ENCODE data around the gene PTPN6. TPM values are rescaled to one million over a fixed set of nuclear protein-coding genes. Genes with fewer than 3 reads are reported as not detected.

The PTPN6 gene
- total RNA-seq, 1 experiment from 2014 or later = 2.3 TPM

DNA sequence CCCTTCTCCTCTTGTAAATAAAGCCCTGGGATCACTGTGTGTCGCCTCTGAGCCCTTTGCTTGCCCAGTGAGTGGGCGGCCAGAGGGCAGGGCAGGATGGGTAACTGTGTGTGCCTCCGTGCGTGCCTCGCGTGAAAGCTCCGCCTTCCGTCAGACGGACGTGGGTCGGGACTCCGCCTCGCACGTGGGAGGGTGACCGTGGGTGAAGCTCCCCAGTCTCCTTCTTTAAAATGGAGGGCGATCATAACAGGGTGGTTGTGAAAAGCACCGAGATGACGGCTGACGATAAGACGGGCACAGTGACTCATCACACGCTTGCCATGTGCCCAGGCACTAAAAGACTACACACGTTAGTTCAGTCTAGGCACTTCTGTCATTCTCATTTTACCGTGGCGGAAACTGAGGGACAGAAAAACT lies 10.1 kb downstream of the PTPN6 start:
- CTCF ChIA-PET = interaction anchor here (0.5 to 1.2 kb wide), 4 partner anchors 10 to 427 kb away, joined by 3 to 4 read pairs (median 3); partner anchors contain the start of genes C12orf57, GAPDH, PTPN6 and RNU7-1
- POLR2A ChIA-PET (ENCODE audit: low non-redundant PET) = interaction anchor here (2.5 kb wide), 1 partner anchor 17 kb away, joined by 19 read pairs; the partner anchor contains the start of genes C12orf57 and RNU7-1
- H3K36me3 ChIP-seq (ENCODE audit: insufficient read depth, low read length, poor library complexity, severe bottlenecking) = peaks cover 19% of the 10 kb centered on the region
- DNase-seq (ENCODE audit: low spot score) = peak; percentile 67
- TF ChIP-seq EZH2 (IDR thresholded peaks at IDR 0.05; ENCODE audit: borderline replicate concordance, low read depth, low read length, poor library complexity, severe bottlenecking) = no peak
- TF ChIP-seq, protein P1, sequence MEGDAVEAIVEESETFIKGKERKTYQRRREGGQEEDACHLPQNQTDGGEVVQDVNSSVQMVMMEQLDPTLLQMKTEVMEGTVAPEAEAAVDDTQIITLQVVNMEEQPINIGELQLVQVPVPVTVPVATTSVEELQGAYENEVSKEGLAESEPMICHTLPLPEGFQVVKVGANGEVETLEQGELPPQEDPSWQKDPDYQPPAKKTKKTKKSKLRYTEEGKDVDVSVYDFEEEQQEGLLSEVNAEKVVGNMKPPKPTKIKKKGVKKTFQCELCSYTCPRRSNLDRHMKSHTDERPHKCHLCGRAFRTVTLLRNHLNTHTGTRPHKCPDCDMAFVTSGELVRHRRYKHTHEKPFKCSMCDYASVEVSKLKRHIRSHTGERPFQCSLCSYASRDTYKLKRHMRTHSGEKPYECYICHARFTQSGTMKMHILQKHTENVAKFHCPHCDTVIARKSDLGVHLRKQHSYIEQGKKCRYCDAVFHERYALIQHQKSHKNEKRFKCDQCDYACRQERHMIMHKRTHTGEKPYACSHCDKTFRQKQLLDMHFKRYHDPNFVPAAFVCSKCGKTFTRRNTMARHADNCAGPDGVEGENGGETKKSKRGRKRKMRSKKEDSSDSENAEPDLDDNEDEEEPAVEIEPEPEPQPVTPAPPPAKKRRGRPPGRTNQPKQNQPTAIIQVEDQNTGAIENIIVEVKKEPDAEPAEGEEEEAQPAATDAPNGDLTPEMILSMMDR (conservative IDR thresholded peaks at IDR 0.05; ENCODE audit: low read depth, low read length) = no peak
- H3K4me1 ChIP-seq (ENCODE audit: insufficient read depth, low read length, poor library complexity, severe bottlenecking) = peaks cover 40% of the 10 kb centered on the region
- intact Hi-C loops (cut with micrococcal nuclease; ENCODE audit: unreplicated experiment) = loop anchor here (10.0 kb wide), 1 partner anchor 196 kb away; the partner anchor contains the start of gene PTMS
- no TSS peak for BruUV-seq (replicated peaks)
- H3K4me3 ChIP-seq (ENCODE audit: low read depth, low read length, poor library complexity, severe bottlenecking) = peak overlapping the region; percentile 35
- peak overlapping the region; percentile 96 for H3K27ac ChIP-seq (ENCODE audit: low read depth, low read length, poor library complexity, severe bottlenecking)
- no peaks in the 10 kb centered on the region for H3K27me3 ChIP-seq (replicated peaks; ENCODE audit: insufficient read depth, low read depth, low read length, poor library complexity)
- no peaks in the 10 kb centered on the region for H3K9me3 ChIP-seq (ENCODE audit: low read depth, low read length, poor library complexity, severe bottlenecking)

GRCh38 chr12:6961695-6962284 lies 10.6 kb downstream of the PTPN6 start:
- ChIA-PET POLR2A (ENCODE audit: low non-redundant PET) (interaction anchor here (0.6 to 2.5 kb wide), 2 partner anchors 18 to 77 kb away, joined by 4 to 19 read pairs; partner anchors contain the start of genes C12orf57 and RNU7-1), CTCF (interaction anchor here (0.5 to 1.2 kb wide), 6 partner anchors 11 to 428 kb away, joined by 3 to 9 read pairs (median 3); partner anchors contain the start of genes C12orf57, GAPDH, PTPN6 and RNU7-1)
- intact Hi-C loops (cut with micrococcal nuclease; ENCODE audit: unreplicated experiment) = loop anchor here (1.0 to 10.0 kb wide), 3 partner anchors 17 to 197 kb away; partner anchors contain the start of genes C12orf57 and PTMS
- Histone ChIP-seq H3K36me3 (ENCODE audit: insufficient read depth, low read length, poor library complexity, severe bottlenecking) (peaks cover 24% of the 10 kb centered on the region), H3K9me3 (ENCODE audit: low read depth, low read length, poor library complexity, severe bottlenecking) (no peaks in the 10 kb centered on the region), H3K27ac (ENCODE audit: low read depth, low read length, poor library complexity, severe bottlenecking) (peak overlapping the region; percentile 96), H3K4me1 (ENCODE audit: insufficient read depth, low read length, poor library complexity, severe bottlenecking) (peaks cover 44% of the 10 kb centered on the region), H3K27me3 (replicated peaks; ENCODE audit: insufficient read depth, low read depth, low read length, poor library complexity) (no peaks in the 10 kb centered on the region), H3K4me3 (ENCODE audit: low read depth, low read length, poor library complexity, severe bottlenecking) (peak overlapping the region; percentile 35)
- DNase-seq (ENCODE audit: low spot score) = peak; percentile 97
- BruUV-seq (replicated peaks) = TSS peak; percentile 70
- TF ChIP-seq, protein P1 (conservative IDR thresholded peaks at IDR 0.05; ENCODE audit: low read depth, low read length) = peak; percentile 87
- no peak for TF ChIP-seq EZH2 (IDR thresholded peaks at IDR 0.05; ENCODE audit: borderline replicate concordance, low read depth, low read length, poor library complexity, severe bottlenecking)

GRCh38 chr12:6962285-6963015 lies 11.3 kb downstream of the PTPN6 start:
- no peaks in the 10 kb centered on the region for H3K27me3 ChIP-seq (replicated peaks; ENCODE audit: insufficient read depth, low read depth, low read length, poor library complexity)
- DNase-seq (ENCODE audit: low spot score) = no peak
- CTCF ChIA-PET = interaction anchor here (0.9 to 1.2 kb wide), 4 partner anchors 12 to 89 kb away, joined by 3 to 9 read pairs (median 4); partner anchors contain the start of genes PTPN6 and SPSB2
- TF ChIP-seq EZH2 (IDR thresholded peaks at IDR 0.05; ENCODE audit: borderline replicate concordance, low read depth, low read length, poor library complexity, severe bottlenecking) = no peak
- TF ChIP-seq, protein P1 (conservative IDR thresholded peaks at IDR 0.05; ENCODE audit: low read depth, low read length) = no peak
- peak overlapping the region; percentile 96 for H3K27ac ChIP-seq (ENCODE audit: low read depth, low read length, poor library complexity, severe bottlenecking)
- peak overlapping the region; percentile 35 for H3K4me3 ChIP-seq (ENCODE audit: low read depth, low read length, poor library complexity, severe bottlenecking)
- peaks cover 44% of the 10 kb centered on the region for H3K4me1 ChIP-seq (ENCODE audit: insufficient read depth, low read length, poor library complexity, severe bottlenecking)
- intact Hi-C loops (cut with micrococcal nuclease; ENCODE audit: unreplicated experiment) = loop anchor here (1.0 to 10.0 kb wide), 3 partner anchors 18 to 198 kb away; partner anchors contain the start of genes C12orf57 and PTMS
- no peaks in the 10 kb centered on the region for H3K9me3 ChIP-seq (ENCODE audit: low read depth, low read length, poor library complexity, severe bottlenecking)
- POLR2A ChIA-PET (ENCODE audit: low non-redundant PET) = interaction anchor here (0.6 to 2.5 kb wide), 2 partner anchors 18 to 78 kb away, joined by 4 to 19 read pairs; partner anchors contain the start of genes C12orf57 and RNU7-1
- BruUV-seq (replicated peaks) = TSS peak; percentile 96
- H3K36me3 ChIP-seq (ENCODE audit: insufficient read depth, low read length, poor library complexity, severe bottlenecking) = peaks cover 30% of the 10 kb centered on the region

Measured in A673 (cell line).